GM12891 (cell line): ENCODE data around the gene SLC16A3.

Source experiments
- PAX5 ChIP-seq: IDR thresholded peaks from 2 replicates; pipeline ENCODE4 v1.6.1; 2011; ENCODE audit warnings: low read length, moderate library complexity, mild to moderate bottlenecking; ENCODE audit not compliant: insufficient read depth, severe bottlenecking
- POLR2A ChIP-seq: IDR thresholded peaks from 2 replicates; pipeline ENCODE4 v1.6.1; 2011; ENCODE audit warnings: low read depth, low read length, control low read depth
- POLR2AphosphoS5 ChIP-seq: IDR thresholded peaks from 2 replicates; pipeline ENCODE4 v1.6.1; 2011; ENCODE audit warnings: low read depth, low read length, control low read depth
- POU2F2 ChIP-seq: IDR thresholded peaks from 2 replicates; pipeline ENCODE4 v1.6.1; 2011; ENCODE audit warnings: low read depth, mild to moderate bottlenecking, control low read depth, low read length, moderate library complexity
- SPI1 ChIP-seq: IDR thresholded peaks from 2 replicates; pipeline ENCODE4 v1.6.1; 2011; ENCODE audit warnings: low read depth, low read length, control low read depth
- TAF1 ChIP-seq: IDR thresholded peaks from 2 replicates; pipeline ENCODE4 v1.6.1; 2011; ENCODE audit warnings: low read depth, low read length, control low read depth

GRCh38 chr17:82217530-82218204 is 11.2 kb upstream of the SLC16A3 start:
- TF ChIP-seq TAF1 (no peak), POLR2A (no peak), POLR2AphosphoS5 (no peak), SPI1 (no peak), PAX5 (no peak), POU2F2 (no peak)
